Activated CD4-positive, alpha-beta T cell treated with anti-CD3 and anti-CD28 coated beads for 4 hours (primary cell): ENCODE results near the gene HLA-DRB1.
"Not testable (repeated sequence)": the region's sequence is repeated elsewhere in the genome, so short reads cannot be mapped to it uniquely, and the experiment has no call there.

Source experiments
- DNase-seq, 2 donors: peaks; one replicate each; pipeline ENCODE4 v3.0.0-alpha.2; 2020

Gene HLA-DRB1

DNA sequence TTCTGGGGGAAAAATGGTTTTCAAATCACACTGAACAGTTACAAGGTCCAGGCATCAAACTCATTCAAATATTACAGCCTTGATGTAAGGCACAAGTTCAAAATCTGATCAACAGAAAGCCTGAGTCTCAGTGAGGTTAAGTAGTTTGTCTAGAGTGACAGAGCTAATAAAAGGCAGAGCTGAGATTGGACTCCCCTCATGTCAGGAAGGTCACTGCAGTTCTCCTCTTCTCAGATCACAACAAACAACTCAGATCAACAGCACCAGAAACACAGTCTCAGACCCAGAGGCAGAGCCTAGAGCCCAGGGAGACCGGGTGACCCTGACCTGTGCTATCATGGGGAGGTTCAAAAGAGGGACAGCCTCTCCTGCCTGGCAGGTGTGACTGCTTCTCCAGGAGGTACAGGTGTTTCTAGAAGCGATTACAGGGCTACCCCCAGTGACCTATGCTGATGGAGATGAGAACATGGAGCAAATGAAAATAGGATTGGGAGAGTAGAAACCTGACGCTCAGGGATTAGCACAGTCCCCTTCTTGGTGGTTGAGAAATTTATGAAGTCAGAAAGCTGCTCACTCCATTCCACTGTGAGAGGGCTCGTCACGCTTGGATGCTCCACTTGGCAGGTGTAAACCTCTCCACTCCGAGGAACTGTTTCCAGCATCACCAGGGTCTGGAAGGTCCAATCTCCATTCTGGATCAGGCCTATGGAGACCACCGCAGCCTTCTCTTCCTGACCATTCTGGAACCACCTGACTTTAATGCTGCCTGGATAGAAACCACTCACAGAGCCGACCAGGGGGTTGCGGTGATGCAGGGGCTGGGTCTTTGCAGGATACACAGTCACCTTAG lies 35.3 kb downstream of the HLA-DRB1 start:
- DNase-seq: no peak

DNA sequence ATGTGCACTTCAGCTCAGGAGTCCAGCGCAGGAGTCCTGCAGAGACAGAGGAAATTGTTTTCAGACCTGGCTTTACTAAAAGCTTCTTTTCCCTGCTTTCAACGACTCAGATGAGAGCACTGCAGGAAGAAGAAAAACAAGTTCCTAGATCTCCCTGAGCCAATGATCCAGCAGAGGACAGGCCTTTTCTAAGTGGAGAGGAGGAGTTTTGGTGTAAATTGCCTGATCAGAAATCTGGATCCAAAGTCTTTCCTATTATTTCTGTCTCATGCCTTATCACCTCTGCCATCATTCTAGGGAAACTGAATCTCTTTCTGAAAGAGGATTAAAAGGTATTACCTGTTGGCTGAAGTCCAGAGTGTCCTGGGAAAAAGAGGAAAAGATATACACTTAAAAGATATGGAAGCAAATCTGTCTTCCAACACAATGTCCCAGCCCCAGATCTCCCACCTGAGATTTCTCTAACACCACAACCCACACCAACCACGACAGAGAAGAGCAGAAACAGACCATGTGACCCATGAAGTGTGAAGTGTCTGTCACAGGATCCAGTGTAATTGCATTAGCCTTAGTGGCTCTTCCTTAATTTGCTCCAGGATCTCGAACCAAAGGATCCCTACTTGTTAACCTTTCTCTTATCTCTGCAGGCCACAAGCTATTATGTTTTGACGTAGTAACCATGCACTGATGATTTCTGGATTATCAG lies 36.5 kb downstream of the HLA-DRB1 start:
- DNase-seq: no peak

DNA sequence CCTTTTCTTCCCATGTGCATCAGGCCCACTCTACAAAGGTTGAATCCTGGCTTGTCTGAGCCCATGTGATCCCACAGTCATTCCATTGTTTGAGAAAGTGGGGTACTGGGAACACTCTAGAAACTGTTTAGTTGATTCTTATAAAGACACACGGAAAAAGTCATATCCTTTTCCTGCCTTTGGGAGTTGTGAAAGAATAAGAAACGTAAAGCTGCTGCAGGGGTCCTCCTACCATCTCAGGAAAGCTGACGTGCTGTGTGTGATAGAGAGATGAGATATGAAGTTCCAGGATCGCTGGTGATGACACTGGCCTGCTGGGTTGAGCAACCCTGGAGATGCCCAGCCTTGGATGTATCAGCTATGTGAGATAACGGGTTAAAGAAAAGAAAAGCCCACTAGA lies 38.2 kb downstream of the HLA-DRB1 start:
- DNase-seq: no peak

DNA sequence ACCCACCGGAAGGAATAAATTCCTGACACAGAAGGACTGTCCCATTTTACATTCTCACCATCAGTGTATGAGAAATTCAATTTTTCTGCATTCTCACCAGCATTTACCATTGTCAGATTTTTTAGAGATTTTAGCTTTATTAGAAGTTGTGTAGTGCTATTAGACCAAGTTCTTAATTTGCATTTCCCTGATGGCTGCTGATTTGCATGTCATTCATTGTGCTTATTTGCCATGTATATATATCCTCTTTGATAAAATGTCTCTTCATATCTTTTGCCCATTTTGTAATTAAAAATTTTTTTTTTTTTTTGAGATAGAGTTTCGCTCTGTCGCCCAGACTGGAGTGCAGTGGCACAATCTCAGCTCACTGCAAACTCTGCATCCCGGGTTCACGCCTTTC lies 49.8 kb downstream of the HLA-DRB1 start:
- no peak for DNase-seq

DNA sequence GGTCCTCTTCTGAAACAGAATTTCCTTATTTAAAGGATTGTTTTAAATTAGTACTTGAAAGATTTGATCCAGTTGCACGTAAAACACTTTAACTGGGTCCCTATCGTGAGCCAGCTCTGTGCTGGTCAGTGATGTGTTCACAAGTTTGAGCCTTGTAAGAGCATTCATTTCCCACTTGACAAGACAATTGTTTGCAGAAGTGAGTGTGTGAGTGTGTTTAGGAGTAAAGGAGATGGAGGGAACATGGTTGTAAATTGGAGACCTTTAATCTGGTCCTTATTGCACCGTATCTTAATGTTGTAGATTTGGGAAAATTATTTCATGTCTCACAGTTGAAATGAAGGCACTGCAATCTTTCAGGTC lies 59.2 kb downstream of the HLA-DRB1 start:
- DNase-seq: not testable (repeated sequence)

DNA sequence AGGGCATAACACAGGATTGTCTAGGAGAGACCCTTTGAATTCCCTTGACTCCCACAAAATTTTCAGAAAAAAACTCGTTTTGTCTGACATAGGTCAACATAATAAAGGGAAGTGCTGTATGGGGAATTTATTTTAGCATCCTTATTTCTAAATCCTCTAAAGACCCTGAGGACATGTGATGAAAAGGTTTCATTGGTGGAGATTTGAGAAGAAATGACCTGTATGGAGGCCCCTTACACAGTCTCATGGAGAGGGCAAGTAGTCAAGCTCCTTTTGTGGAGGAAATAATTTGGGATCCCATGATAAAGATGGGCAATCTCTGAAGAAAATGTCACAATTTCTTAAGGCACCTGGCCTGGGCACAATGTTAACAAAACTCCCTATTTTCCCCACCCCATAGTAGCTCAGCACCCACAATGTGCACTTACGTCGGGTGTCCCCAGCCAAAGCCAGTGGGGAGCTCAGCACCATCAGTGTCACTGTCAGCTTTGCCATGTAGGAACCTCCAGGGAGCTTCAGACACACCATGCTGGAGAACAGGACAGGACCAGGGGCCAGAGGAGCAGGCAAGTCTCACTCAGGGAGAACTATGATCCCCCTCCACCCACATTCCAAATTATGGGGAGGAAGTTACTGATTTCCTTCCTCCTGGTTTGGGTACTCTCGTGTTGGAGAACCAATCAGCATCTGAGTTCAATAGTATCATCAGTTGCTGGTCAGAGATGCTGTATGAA lies 59.8 kb downstream of the HLA-DRB1 start, which contains the start of gene HLA-DRB5:
Gene HLA-DRB5 (minus strand): TSS at position 591 of the 734 bp plus-strand sequence. CDS start 63 bp downstream, at position 528.
- DNase-seq: peak in 1 of 2 donors; percentile 5
